ENCODE results near the gene NFYC. TPM values are rescaled to one million over a fixed set of nuclear protein-coding genes. Genes with fewer than 3 reads are reported as not detected.

Gene NFYC
- total RNA-seq, 2 donors from 2014 or later = 57.0 to 75.1 TPM

GRCh38 chr1:40773748-40774265 lies 82.3 kb downstream of the NFYC start:
- Histone ChIP-seq H3K4me1 (peaks cover 0 to 11% of the 10 kb centered on the region in 2 donors), H3K9me3 (peaks cover 4 to 7% of the 10 kb centered on the region in 2 donors), H3K36me3 (peaks cover 36% of the 10 kb centered on the region), H3K4me3 (no peak overlapping the region), H3K27me3 (no peaks in the 10 kb centered on the region), H3K27ac (no peak overlapping the region)
- no peak for DNase-seq (ENCODE audit: low spot score)
- TF ChIP-seq CTCF (IDR thresholded peaks at IDR 0.05) = no peak

GRCh38 chr1:40774266-40774998 lies 82.9 kb downstream of the NFYC start:
- TF ChIP-seq CTCF (IDR thresholded peaks at IDR 0.05) = peak; percentile 69 to 80
- H3K4me3 ChIP-seq = no peak overlapping the region
- no peak overlapping the region for H3K27ac ChIP-seq
- peaks cover 0 to 5% of the 10 kb centered on the region in 2 donors for H3K4me1 ChIP-seq
- H3K36me3 ChIP-seq = peaks cover 30% of the 10 kb centered on the region
- peaks cover 4 to 7% of the 10 kb centered on the region in 2 donors for H3K9me3 ChIP-seq
- no peak for DNase-seq (ENCODE audit: low spot score)
- H3K27me3 ChIP-seq = no peaks in the 10 kb centered on the region

GRCh38 chr1:40776236-40777072 lies 85.0 kb downstream of the NFYC start:
- no peak overlapping the region for H3K4me3 ChIP-seq
- H3K27ac ChIP-seq = no peak overlapping the region
- TF ChIP-seq CTCF (IDR thresholded peaks at IDR 0.05) = no peak
- DNase-seq (ENCODE audit: low spot score) = no peak
- H3K36me3 ChIP-seq = peaks cover 10% of the 10 kb centered on the region
- no peaks in the 10 kb centered on the region for H3K27me3 ChIP-seq
- peaks cover 4 to 7% of the 10 kb centered on the region in 2 donors for H3K9me3 ChIP-seq
- no peaks in the 10 kb centered on the region for H3K4me1 ChIP-seq

GRCh38 chr1:40777224-40777970 lies 85.9 kb downstream of the NFYC start:
- H3K4me3 ChIP-seq = no peak overlapping the region
- no peak for TF ChIP-seq CTCF (IDR thresholded peaks at IDR 0.05)
- H3K27me3 ChIP-seq = no peaks in the 10 kb centered on the region
- no peak for DNase-seq (ENCODE audit: low spot score)
- peaks cover 0 to 4% of the 10 kb centered on the region in 2 donors for H3K4me1 ChIP-seq
- H3K9me3 ChIP-seq = peaks cover 4 to 7% of the 10 kb centered on the region in 2 donors
- no peak overlapping the region for H3K27ac ChIP-seq
- H3K36me3 ChIP-seq = peaks cover under 1% of the 10 kb centered on the region
